Activated effector memory CD4-positive, alpha-beta T cell treated with Interleukin-2 at 50 U/mL for 16 hours (primary cell): Measurements from ENCODE around the gene NHSL2.
A peak's percentile ranks its signal among the peaks of the same experiment; 100 is the strongest.
"Not testable (repeated sequence)": the region's sequence is repeated elsewhere in the genome, so short reads cannot be mapped to it uniquely, and the experiment has no call there.

ENCODE experiments used
- DNase-seq: peaks from one replicate; pipeline ENCODE4 v3.0.0-alpha.2; 2020

The NHSL2 gene

GRCh38 chrX:71910643-71910985 is at the start of gene NHSL2:
Gene NHSL2, plus strand, starts transcription at chrX:71910845.
- no peak for DNase-seq

- DNase-seq, result no peak
Observed at GRCh38 chrX:71867680-71868079, 43.0 kb upstream of the NHSL2 start.

GRCh38 chrX:71869566-71869965 is 41.1 kb upstream of the NHSL2 start:
- not testable (repeated sequence) for DNase-seq

- no peak for DNase-seq
Observed at GRCh38 chrX:71870208-71871098, 40.2 kb upstream of the NHSL2 start.

DNA sequence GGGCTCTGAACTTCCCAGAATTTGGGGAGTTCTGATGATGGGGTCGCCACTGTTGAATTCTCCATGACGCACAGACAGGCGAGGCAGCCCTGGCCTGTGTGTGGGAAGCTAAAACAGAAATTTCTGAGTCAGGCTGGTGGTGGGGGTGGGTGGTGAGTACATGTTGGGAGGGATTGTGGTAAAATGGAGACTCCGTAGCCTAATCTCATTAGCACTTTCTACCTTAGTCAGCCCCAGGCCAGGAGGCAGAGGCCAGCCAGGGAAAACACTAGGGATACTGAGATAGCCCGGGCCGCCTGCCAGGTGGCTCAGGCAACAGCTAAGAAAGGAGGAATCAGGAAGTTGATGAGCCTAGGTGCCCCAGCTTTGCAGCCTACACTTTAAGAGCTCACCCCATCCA is 39.3 kb upstream of the NHSL2 start:
- no peak for DNase-seq

DNA sequence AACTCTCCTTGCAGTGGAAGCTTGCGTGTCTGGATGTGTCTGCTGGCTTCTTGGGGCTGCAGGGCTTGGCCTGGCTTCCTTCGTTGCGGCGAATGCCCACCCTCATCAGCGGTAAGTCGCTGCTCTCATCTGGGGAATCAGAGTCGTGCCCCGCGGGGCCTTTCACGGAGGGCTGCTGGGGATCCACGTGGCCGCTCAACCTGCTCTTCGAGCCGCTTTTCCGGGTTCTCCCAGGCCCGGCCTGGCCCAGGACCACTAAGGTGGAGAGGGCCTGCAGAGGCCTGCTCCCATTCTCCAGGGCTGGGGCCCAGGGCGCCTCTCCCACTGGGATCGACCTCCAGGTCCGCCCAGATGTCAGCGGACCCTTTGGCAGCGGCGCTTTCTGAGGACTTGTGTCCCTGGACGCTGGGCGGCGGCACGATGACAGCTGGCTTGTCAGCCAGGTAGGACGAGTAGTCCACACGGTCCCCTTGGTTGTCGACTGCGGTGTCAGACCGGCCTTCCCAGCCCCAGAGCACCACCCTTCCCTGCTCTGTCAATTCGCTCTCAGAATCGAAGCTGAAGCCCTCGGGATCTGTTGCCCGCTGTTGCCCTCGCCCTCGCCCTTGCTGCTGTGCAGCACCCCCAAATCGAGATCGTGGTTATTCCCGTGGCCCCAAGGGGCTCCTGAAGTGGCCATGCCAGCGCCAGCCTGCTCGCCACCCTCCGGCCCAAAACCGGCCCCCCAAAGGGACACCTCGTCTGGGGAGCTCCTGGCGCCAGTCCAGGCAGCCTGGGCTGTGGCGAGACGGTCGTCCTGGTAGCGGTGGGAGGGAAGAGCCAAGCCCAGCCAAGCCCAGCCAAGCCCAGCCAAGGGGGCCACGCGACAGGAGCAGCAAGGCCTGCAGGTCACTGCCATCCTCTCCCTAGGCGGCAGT is 37.8 kb upstream of the NHSL2 start:
- DNase-seq, result no peak

DNA sequence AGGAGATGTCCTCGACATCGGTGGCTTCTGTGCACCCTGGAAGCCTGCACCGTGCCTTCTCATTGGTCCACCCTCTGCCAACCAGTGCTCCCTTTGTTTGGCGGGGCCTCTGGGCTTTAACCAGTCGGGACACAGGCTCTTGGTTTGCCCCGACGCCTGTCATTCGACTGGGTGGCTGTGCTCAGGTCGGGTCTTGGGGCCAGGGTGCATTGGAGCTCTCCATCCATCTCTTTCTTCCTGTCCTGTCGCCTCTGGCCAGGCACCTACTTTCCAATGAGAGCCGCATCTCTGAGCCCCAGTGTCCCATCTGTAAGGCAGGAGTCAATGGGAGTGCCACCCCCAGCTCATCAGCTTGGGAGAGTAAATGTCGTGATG is 37.2 kb upstream of the NHSL2 start:
- no peak for DNase-seq

- DNase-seq, result not testable (repeated sequence)
Observed at GRCh38 chrX:71876841-71877240, 33.8 kb upstream of the NHSL2 start.

DNA sequence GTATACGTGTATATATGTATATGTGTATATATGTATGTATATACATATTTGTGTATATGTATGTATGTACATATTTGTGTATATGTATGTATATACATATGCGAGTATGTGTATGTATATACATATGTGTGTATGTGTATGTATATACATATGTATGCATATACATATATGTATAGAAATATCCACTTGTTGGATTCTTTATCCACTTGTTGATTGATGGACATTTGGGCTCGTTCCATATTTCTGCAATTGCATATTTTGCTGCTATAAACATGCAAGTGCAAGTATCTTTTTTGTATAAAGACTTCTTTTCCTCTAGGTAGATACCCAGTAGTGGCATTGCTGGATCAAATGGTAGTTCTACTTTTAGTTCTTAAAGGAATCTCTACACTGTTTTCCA is 25.5 kb upstream of the NHSL2 start:
- no peak for DNase-seq

DNA sequence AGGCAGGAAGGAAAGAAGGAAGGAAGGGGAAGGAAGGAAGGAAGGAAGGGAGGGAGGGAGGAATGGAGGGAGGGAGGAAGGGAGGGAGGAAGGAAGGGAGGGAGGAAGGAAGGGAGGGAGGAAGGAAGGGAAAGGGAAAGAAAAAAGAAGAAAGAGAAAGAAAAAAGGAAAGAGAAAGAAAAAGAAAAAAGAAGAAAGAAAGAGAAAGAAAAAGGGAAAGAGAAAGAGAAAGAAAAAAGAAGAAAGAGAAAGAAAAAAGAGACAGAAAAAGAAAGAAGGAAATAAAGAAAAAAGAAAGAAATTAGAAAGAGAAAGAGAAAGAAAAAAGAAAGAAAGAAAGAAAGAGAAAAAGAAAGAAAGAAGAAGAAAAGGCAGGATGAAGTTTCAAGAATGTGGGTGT is 15.0 kb upstream of the NHSL2 start:
- no peak for DNase-seq

DNA sequence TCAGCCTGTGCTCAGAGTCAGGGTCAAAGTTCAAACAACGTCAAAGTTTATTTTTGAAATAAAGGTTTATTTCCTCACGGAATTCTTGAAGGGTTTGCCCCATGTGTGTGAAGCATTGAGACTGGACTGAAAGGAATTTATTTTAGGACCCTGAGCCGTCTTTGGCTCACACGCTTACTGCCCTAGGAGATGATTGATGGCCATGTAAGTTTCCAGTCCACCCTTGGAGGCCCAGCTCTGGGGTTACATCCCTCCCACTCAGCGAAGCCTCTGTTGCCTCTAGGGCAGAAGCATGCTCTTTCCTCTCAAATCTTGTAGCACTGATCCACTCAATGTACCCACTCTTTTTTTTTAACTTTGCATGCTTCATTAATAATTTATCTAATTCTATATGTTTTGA is 4.5 kb upstream of the NHSL2 start:
- no peak for DNase-seq

DNA sequence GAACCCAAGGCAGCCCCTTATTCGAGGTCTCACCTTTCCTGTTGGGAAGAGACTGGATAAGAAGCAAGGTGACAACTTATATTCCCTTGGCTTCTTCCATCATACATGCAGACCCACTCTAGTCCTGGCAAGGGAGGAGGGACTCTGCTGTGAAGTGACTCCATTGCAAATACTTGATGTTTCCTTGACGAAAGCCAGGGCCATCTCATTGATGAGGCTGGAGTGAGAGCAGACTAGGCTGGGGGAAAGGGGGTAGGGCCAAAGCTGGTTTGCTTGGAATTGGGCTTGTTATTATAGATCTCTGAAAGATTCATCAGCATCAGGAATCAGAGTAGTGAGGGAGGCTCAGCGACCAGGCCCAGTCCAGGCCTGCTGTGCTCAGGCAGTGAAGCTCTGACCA is 2.3 kb upstream of the NHSL2 start:
- no peak for DNase-seq

DNA sequence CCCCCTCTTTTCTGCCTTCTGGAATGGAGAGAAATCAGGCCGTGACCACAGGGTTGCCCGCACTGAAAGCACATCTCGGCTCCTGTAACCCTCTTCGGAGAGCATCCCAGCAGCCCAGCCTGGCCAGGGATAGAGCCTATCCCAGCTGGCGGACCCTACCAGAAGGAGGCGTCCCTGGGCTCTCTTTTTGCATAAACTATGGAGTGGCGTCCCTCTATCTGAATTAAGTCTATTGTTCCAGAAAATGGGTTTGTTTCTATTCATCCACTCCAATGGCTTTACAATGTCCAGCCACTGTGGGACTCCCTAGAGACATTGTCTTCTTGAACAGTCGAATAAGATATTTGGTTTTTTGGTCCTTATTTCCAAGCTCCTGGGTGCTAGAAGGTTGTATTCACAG is 689 bp upstream of the NHSL2 start:
- DNase-seq, result no peak

DNA sequence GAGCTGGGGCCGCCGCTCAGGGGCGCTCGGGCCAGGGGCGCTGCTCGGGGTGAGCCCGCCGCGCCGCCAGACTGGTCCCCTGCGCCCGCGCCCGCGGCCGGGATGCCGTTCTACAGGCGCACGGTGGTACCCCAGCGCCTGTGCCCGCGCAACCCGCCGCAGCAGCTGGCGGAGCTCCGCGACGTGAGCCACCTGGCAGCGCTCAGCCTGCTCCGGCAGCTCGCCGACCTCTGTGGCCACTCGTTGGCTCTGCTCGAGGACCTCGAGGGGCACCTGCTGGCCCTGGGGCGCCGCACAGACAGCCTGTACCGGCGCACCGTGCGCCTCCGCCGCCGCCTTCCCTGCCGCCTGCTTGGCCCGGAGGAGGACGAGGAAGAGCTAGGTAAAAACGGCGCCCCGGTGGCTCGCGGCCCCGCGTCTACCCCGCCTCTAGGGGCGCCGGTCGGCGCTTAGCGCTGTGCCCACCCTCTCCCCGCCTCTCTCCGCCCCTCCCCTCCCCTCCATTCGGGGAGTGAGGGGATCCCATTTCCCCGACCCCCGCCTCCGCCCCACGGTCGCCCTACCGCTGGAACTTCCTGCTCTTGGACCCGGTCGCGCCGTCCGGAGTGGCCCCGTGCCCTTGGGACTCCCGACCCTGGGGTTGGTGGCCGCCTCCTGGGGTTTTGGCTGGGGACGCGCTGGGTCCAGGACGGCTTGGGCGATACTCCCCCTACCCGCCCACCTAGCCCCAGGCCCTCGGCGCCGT is 513 bp downstream of the NHSL2 start:
- DNase-seq, result peak; percentile 6

GRCh38 chrX:71911731-71912050 is 1.0 kb downstream of the NHSL2 start:
- DNase-seq, result no peak

- DNase-seq, result no peak
Observed at GRCh38 chrX:71912156-71912555, 1.5 kb downstream of the NHSL2 start.

DNA sequence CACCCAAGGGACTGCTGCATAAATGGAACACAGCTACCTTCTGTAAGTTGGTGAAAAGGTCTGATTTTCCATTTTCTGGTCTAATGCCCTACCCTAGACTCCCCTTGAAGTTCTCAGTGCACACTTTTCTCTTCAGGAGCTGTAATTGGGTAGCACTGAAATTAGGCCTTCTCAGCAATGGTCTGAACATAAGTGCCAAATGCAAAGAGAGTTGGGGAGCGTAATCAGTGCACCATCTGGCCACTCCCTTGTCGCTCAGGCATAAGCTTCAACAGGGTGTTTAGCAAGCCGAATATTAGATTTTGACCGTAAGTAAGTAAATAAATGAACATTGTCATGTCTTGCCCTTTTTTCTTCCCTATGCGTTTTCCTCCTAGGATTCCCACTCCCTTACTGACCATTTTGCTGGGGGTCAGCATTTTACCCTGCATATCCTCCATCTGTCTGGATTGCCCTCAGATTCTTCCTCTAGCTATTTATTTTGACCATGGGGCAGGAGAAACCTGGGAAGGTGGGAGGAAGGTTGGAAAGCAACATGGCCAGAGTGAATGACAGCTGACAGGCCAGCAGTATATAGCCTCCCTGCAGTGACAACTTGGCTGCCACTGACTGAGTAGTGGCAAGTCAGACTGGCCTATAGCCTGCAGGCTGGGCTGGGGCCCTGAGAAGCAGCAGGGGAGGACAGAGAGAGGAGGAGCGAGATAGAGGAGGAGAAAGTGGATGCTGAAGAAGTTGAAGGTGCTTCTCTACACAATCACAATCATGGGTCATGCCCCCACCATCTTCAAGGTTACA is 2.7 kb downstream of the NHSL2 start:
- no peak for DNase-seq

GRCh38 chrX:71917621-71918343 is 7.1 kb downstream of the NHSL2 start:
- DNase-seq, result no peak

GRCh38 chrX:71919431-71919830 is 8.8 kb downstream of the NHSL2 start:
- no peak for DNase-seq

DNA sequence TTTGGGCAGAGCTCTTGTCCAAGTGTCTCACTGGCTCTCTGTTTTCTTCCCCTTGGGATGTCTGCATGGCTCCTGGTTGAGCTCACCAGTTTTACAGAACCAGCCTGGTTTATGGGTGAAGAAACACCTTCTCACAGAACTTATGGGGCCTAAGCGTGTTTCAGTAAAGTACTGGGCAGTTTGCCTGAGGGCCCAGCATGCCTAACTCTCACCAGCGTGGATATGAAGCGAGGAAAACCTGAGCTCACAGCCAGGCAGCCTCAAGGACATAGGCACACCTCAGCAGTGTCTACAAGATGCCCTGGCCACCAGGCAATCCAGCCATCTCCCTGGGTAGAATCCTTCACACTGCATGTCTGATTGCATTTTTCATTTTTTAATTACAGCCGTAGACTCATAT is 9.2 kb downstream of the NHSL2 start:
- DNase-seq, result no peak

DNA sequence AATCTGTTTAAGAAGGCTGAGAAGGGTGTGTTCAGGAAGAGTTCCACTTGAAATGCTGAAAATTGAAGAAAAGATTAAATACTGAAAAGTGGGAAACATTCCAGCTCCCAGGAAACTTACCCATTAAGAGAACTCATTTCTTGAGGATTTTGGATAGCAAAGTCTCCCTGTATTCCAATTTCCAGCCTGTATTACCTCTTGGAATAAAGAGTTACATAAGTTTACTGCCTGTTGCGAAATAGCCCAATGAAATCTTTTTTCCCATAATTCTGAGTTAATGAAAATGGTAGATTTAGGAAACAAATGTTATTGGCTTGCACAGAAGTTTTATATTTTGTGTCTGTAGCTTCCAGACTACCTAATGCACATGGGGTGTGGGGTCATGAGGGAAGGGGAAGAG is 12.0 kb downstream of the NHSL2 start:
- DNase-seq, result no peak

- DNase-seq, result no peak
Observed at GRCh38 chrX:71923516-71923915, 12.9 kb downstream of the NHSL2 start.
